Lower leg skin (tissue), 4 donors: ENCODE results near the gene EIF2B4. TPM values are rescaled to one million over a fixed set of nuclear protein-coding genes. Genes with fewer than 3 reads are reported as not detected.
A peak's percentile ranks its signal among the peaks of the same experiment; 100 is the strongest.

Source experiments
- DNase-seq, 2 donors: peaks; one replicate each; pipeline ENCODE4 v3.0.0-alpha.2; 2019; ENCODE audit warnings: low spot score in 2 of 2
- H3K4me3 ChIP-seq: fragments of 200-600 bp; sonication (generic); 2 replicates; pipeline ENCODE4 v1.5.1; 2017; ENCODE audit warnings: mild to moderate bottlenecking, low read depth; ENCODE audit not compliant: poor library complexity, severe bottlenecking
- CTCF ChIP-seq, 3 donors: fragments of 450-650 bp; IDR thresholded peaks; one replicate each; pipeline ENCODE4 v1.5.1; 2016; ENCODE audit warnings: antibody characterized with exemption in 3 of 3, mild to moderate bottlenecking in 3 of 3, moderate library complexity in 2 of 3
- POLR2A ChIP-seq, 2 donors: fragments of 450-650 bp; IDR thresholded peaks; one replicate each; pipeline ENCODE4 v1.6.1; 2016 to 2017; ENCODE audit warnings: antibody characterized with exemption in 2 of 2, mild to moderate bottlenecking in 1 of 2, moderate library complexity in 1 of 2
- WGBS, 2 donors: methylation state at CpG; one replicate each; pipeline ENCODE4 v1.1.5; 2018; 5-methylcytosine and 5-hydroxymethylcytosine counted together
- intact Hi-C: fragments of 100-400 bp; cut with DNase I; formaldehyde crosslinking; loops from one replicate; pipeline ENCODE4 v1.15.0; 2023; ENCODE audit warnings: low total_unique reads
- total RNA-seq, 4 donors: library from RNA; depleted of rRNA; stranded (reverse); fragments of >200 nt; gene quantifications; one replicate each; pipeline ENCODE4 v1.1.0, GENCODE V29; 2016

Gene EIF2B4
- total RNA-seq, 4 donors from 2014 or later: 49.3 to 64.3 (median 57.2) TPM

- DNase-seq: no peak
- WGBS, 2 donors: 46 to 51% methylated on average over 16 of the region's 16 CpGs
- H3K4me3 ChIP-seq: no peak overlapping the region
- TF ChIP-seq POLR2A (IDR thresholded peaks at IDR 0.05) (no peak), CTCF (IDR thresholded peaks at IDR 0.05) (peak in 1 of 3 donors; percentile 21)
- intact Hi-C loops: no loop called here
Measured at GRCh38 chr2:27407798-27408491, 37.8 kb upstream of the EIF2B4 start.

- intact Hi-C loops: no loop called here
- no peak overlapping the region for H3K4me3 ChIP-seq
- no peak for DNase-seq
- no peak for TF ChIP-seq CTCF (IDR thresholded peaks at IDR 0.05)
- TF ChIP-seq POLR2A (IDR thresholded peaks at IDR 0.05): no peak
- WGBS, 2 donors: 95 to 100% methylated on average over 2 of the region's 2 CpGs
Measured at GRCh38 chr2:27400348-27401135, 30.4 kb upstream of the EIF2B4 start.

- WGBS, 2 donors: 94 to 98% methylated on average over 5 of the region's 5 CpGs
- no peak overlapping the region for H3K4me3 ChIP-seq
- intact Hi-C loops: no loop called here
- TF ChIP-seq CTCF (IDR thresholded peaks at IDR 0.05) (no peak), POLR2A (IDR thresholded peaks at IDR 0.05) (no peak)
- DNase-seq: no peak
Measured at GRCh38 chr2:27398962-27399361, 28.8 kb upstream of the EIF2B4 start.

GRCh38 chr2:27393225-27393624 lies 23.1 kb upstream of the EIF2B4 start:
- intact Hi-C loops: no loop called here
- 96 to 97% methylated on average over 33 of the region's 33 CpGs for WGBS, 2 donors
- DNase-seq: no peak

More at GRCh38 chr2:27393225-27393624, 23.1 kb upstream of the EIF2B4 start:
- no peak overlapping the region for H3K4me3 ChIP-seq
- TF ChIP-seq CTCF (IDR thresholded peaks at IDR 0.05): no peak
- TF ChIP-seq POLR2A (IDR thresholded peaks at IDR 0.05): no peak
